ENCODE data around the gene C1orf216. TPM values are rescaled to one million over a fixed set of nuclear protein-coding genes. Genes with fewer than 3 reads are reported as not detected.
"Not testable (repeated sequence)": the region's sequence is repeated elsewhere in the genome, so short reads cannot be mapped to it uniquely, and the experiment has no call there.

The C1orf216 gene
- polyA plus RNA-seq, 3 donors = 7.1 to 11.7 (median 9.8) TPM

DNA sequence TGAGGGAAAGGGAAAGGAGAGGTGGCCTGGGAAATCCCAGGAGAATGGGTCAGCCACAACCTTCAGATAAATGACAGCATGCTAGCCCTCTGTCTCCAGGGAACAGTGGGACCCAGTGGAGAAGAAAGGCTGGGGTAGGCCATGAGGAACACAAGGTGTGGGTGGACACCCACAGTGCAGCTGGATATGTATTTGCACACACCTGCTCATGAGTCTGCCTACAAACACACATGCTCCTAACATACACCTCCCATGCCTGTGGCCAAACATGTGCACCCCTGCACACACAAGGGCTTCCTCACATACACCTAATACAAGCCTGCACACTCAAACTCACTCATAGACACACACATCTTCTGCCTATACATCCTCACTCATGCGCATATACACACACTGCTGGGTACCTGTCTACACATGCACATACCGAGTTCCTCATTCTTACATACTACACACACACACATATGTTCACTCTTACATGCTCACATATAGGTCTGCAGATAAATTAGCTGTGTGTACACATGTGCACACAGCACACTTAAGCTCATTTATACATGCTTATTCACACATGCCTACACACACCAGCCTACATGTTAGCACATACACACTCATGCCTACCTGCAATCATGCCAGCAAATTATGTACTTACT, 3.6 kb downstream of the C1orf216 start:
- no peak for DNase-seq (ENCODE audit: extremely low read depth in 1 of 11, low read depth in 9 of 11, low spot score in 4 of 11)

DNA sequence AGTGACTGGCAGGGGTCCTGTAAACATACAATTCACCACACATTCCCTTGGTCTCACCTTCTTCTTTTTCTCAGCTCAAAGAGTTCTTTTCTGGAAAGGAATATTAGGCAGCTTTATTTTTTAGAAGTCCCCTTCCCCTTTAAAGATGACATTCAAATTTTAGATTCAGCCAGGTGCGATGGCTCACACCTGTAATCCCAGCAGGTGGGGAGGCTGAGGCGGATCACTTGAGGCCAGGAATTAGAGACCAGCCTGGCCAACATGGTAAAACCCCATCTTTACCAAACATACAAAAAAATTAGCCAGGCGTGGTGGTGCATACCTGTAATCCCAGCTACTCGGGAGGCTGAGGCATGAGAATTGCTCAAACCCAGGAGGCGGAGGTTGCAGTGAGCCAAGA, 7.6 kb downstream of the C1orf216 start:
- DNase-seq (ENCODE audit: extremely low read depth in 1 of 11, low read depth in 9 of 11, low spot score in 4 of 11) = not testable (repeated sequence)

DNA sequence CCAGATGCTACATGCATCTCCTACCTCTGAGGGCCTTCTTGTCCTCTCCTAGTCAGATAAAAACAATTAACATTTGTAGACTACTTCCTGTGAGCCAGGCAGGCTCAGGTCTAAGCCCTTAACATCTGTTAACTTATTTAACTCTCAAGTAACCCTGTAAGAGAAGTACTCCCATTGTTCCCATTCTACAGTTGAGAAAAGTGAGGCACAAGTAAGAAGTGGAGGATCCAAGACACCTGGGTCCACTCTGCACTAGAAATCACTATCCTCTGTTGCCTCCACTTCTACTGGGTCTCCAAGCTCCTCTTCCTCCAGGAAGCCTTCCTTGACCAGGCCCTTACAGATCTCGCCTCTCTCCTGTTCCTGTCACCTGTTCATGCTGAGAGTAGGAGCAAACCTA, 9.7 kb downstream of the C1orf216 start:
- DNase-seq (ENCODE audit: extremely low read depth in 1 of 11, low read depth in 9 of 11, low spot score in 4 of 11) = no peak

DNA sequence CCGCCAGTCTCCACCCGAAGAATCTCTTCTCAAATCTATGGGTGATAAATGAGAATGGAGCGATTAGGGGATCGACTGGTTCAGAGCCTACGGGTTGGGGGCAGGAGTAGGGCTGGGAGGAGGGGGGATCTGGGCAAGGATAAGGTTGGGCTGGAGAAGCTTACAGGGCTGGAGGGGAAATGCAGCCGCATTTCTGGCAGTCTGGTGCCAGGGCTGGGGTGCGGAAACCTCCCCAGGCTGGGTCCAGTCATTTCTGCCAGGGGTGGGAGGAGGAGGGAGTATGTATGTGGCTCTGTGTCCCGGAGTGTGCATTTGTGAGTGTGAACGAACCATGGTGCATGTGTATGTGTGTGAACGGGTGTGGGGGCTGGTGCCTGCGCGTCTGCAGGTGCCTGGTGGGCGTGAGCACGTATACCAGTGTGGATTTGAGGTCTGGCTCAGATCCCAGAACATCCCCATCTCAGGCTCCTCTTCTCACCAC, 10.2 kb downstream of the C1orf216 start:
- no peak for DNase-seq (ENCODE audit: extremely low read depth in 1 of 11, low read depth in 9 of 11, low spot score in 4 of 11)

- DNase-seq (ENCODE audit: extremely low read depth in 1 of 11, low read depth in 9 of 11, low spot score in 4 of 11) = no peak
These were observed 10.9 kb downstream of the C1orf216 start for GRCh38 chr1:35707601-35708440.

DNA sequence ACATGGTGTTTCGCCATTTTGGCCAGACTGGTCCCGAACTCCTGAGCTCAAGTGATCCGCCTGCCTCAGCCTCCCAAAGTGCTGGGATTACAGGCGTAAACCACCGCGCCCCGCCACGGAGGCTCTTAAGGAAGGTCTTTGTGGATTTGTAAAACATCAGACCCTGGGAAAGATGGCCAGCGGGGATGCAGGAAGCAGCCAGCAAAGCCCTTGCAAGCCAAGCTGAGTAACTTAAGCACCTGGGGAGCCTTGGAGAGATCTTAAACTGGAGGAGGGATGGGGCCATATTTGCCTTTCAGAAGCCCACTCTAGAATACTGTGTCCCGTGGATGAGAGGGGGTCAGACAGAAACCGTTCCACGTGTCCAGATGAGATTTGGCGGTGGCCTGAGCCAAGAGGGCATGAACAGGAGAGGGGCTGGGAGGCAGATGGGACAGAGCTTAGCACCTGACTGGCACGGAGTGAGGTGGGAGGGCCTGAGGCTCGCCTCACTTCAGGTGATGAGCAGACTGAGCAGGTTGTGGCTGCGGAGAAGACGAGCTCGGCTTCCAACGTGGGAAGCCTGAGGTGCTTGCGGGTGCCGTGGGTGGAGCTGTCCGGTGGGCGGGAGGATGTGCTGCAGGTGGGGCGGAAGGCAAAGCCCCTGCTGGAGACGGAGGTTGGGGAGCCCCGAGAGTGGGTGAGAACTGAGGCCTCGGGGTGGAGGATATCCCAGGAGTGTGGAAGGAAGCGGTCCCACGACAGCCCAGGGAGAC, 11.7 kb downstream of the C1orf216 start:
- DNase-seq (ENCODE audit: extremely low read depth in 1 of 11, low read depth in 9 of 11, low spot score in 4 of 11) = no peak

- no peak for DNase-seq (ENCODE audit: extremely low read depth in 1 of 11, low read depth in 9 of 11, low spot score in 4 of 11)
These were observed 16.2 kb downstream of the C1orf216 start for GRCh38 chr1:35702508-35702907.

GRCh38 chr1:35699152-35699551, 19.5 kb downstream of the C1orf216 start:
- not testable (repeated sequence) for DNase-seq (ENCODE audit: extremely low read depth in 1 of 11, low read depth in 9 of 11, low spot score in 4 of 11)

GRCh38 chr1:35692317-35692716, 26.4 kb downstream of the C1orf216 start:
- no peak for DNase-seq (ENCODE audit: extremely low read depth in 1 of 11, low read depth in 9 of 11, low spot score in 4 of 11)

GRCh38 chr1:35691571-35692220, 27.0 kb downstream of the C1orf216 start:
- no peak for DNase-seq (ENCODE audit: extremely low read depth in 1 of 11, low read depth in 9 of 11, low spot score in 4 of 11)

DNA sequence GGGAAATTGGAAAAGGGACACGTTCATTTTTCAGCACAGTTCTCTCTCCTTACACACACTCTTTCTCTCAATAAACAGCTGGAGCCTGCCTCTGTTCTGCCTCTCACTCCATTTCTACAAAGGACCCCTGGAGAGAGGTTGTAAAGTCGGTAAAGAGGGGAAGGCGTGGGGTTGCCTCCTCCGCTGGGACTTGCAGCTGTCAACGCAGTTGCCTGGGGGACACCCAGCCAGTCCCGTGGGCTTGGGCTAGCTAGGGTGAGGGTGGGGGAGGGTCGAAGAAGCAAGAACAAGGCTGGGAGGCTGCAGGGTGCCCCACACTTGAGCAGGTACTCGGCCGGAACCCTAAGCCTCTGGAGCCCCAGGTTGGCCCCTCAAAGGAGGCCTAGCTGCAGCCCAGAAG, 27.6 kb downstream of the C1orf216 start:
- no peak for DNase-seq (ENCODE audit: extremely low read depth in 1 of 11, low read depth in 9 of 11, low spot score in 4 of 11)

GRCh38 chr1:35690103-35690502, 28.6 kb downstream of the C1orf216 start:
- DNase-seq (ENCODE audit: extremely low read depth in 1 of 11, low read depth in 9 of 11, low spot score in 4 of 11) = not testable (repeated sequence)

GRCh38 chr1:35688161-35688560, 30.5 kb downstream of the C1orf216 start:
- DNase-seq (ENCODE audit: extremely low read depth in 1 of 11, low read depth in 9 of 11, low spot score in 4 of 11) = no peak

DNA sequence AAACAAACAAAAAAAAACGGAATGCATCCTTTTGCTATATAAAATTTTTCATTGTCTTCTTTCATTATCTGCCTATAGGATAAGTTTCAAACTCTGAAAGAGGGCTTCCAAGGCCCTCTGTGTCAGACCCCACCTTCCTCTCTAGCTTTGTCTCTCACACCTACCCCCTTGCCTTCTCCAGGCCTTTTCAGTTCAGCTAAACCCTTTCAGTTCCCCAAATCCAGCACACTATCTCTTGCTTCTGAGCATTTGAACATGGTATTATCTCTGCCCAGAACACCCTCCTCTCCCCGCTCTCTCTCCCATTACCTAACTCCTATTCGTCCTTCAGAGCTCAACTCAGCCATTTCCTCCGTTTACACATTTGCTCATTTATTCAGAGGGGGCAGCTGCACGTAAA, 35.7 kb downstream of the C1orf216 start:
- no peak for DNase-seq (ENCODE audit: extremely low read depth in 1 of 11, low read depth in 9 of 11, low spot score in 4 of 11)

- DNase-seq (ENCODE audit: extremely low read depth in 1 of 11, low read depth in 9 of 11, low spot score in 4 of 11) = no peak
These were observed 38.4 kb downstream of the C1orf216 start for GRCh38 chr1:35680271-35680670.

DNA sequence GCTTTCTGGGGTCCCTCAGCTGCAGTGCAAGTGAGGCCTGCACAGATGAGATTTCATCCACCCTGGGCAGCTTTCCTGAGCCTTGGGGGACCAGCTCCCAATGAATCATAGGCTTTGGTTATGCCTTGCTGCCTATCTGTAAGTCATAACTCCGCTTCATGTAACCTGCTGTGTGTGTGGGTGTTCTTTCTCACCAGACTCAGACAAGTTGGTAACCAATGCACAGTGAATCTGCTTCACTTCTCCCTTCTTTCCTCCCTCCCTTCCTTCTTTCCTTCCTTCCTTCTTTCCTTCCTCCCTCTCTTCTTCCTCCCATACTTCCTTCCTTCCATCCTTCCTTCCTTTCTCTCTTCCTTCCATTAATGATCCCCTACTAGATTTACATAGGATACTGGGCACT, 42.9 kb downstream of the C1orf216 start:
- DNase-seq (ENCODE audit: extremely low read depth in 1 of 11, low read depth in 9 of 11, low spot score in 4 of 11) = no peak

- DNase-seq (ENCODE audit: extremely low read depth in 1 of 11, low read depth in 9 of 11, low spot score in 4 of 11) = no peak
These were observed 44.6 kb downstream of the C1orf216 start for GRCh38 chr1:35674111-35674510.

- DNase-seq (ENCODE audit: extremely low read depth in 1 of 11, low read depth in 9 of 11, low spot score in 4 of 11) = no peak
These were observed 46.6 kb downstream of the C1orf216 start for GRCh38 chr1:35672116-35672515.

GRCh38 chr1:35668506-35668905, 50.2 kb downstream of the C1orf216 start:
- DNase-seq (ENCODE audit: extremely low read depth in 1 of 11, low read depth in 9 of 11, low spot score in 4 of 11) = no peak
